Choroid plexus epithelial cell (primary cell): Measurements from ENCODE around the gene PLXNA2.

Experiments used
- DNase-seq: peaks from one replicate; pipeline ENCODE4 v3.0.0-alpha.2; 2010; ENCODE audit warnings: low read depth
- H3K4me3 ChIP-seq: 2 replicates; pipeline ENCODE4 v1.5.1; 2011; ENCODE audit warnings: low read depth, mild to moderate bottlenecking, control low read depth, low read length, moderate library complexity
- CTCF ChIP-seq: conservative IDR thresholded peaks from 2 replicates; pipeline ENCODE4 v1.5.1; 2011; ENCODE audit warnings: low read depth, mild to moderate bottlenecking, control low read depth, inconsistent platforms, low read length, moderate library complexity

PLXNA2 gene

GRCh38 chr1:208121813-208122364, 122.3 kb downstream of the PLXNA2 start:
- TF ChIP-seq CTCF, result no peak
- DNase-seq, result no peak
- no peak overlapping the region for H3K4me3 ChIP-seq

GRCh38 chr1:208120431-208120790, 123.8 kb downstream of the PLXNA2 start:
- DNase-seq, result no peak
- TF ChIP-seq CTCF, result no peak
- H3K4me3 ChIP-seq, result no peak overlapping the region

- no peak overlapping the region for H3K4me3 ChIP-seq
- DNase-seq, result no peak
- TF ChIP-seq CTCF, result no peak
Observed at GRCh38 chr1:208118841-208119606, 125.2 kb downstream of the PLXNA2 start.

GRCh38 chr1:208118306-208118705, 125.9 kb downstream of the PLXNA2 start:
- H3K4me3 ChIP-seq, result no peak overlapping the region
- DNase-seq, result no peak
- no peak for TF ChIP-seq CTCF

- DNase-seq, result no peak
- no peak overlapping the region for H3K4me3 ChIP-seq
- no peak for TF ChIP-seq CTCF
Observed at GRCh38 chr1:208117826-208118225, 126.4 kb downstream of the PLXNA2 start.

- no peak for DNase-seq
- TF ChIP-seq CTCF, result no peak
- H3K4me3 ChIP-seq, result no peak overlapping the region
Observed at GRCh38 chr1:208117409-208117808, 126.8 kb downstream of the PLXNA2 start.

- TF ChIP-seq CTCF, result no peak
- H3K4me3 ChIP-seq, result no peak overlapping the region
- peak; percentile 23 for DNase-seq
Observed at GRCh38 chr1:208115924-208116640, 128.1 kb downstream of the PLXNA2 start.
